DMS 273 (cell line): ENCODE results near the gene ARHGAP1.
A peak's percentile ranks its signal among the peaks of the same experiment; 100 is the strongest.

Experiments
- DNase-seq: peaks from one replicate; lab custom pipeline; 2025; ENCODE audit not compliant: unreplicated experiment; lab: John Stamatoyannopoulos, UW

ARHGAP1 gene

GRCh38 chr11:46695345-46696211, 4.8 kb downstream of the ARHGAP1 start:
- no peak for DNase-seq

- no peak for DNase-seq
Observed at GRCh38 chr11:46694607-46695006, 5.8 kb downstream of the ARHGAP1 start.

GRCh38 chr11:46694072-46694471, 6.3 kb downstream of the ARHGAP1 start:
- DNase-seq = peak; percentile 44

- no peak for DNase-seq
Observed at GRCh38 chr11:46693597-46694012, 6.8 kb downstream of the ARHGAP1 start.

GRCh38 chr11:46692450-46692849, 8.0 kb downstream of the ARHGAP1 start:
- no peak for DNase-seq

- no peak for DNase-seq
Observed at GRCh38 chr11:46690702-46691101, 9.7 kb downstream of the ARHGAP1 start.

GRCh38 chr11:46686886-46687795, 13.3 kb downstream of the ARHGAP1 start:
- DNase-seq = peak; percentile 74

GRCh38 chr11:46684367-46684766, 16.1 kb downstream of the ARHGAP1 start:
- DNase-seq = no peak

GRCh38 chr11:46682773-46683752, 17.4 kb downstream of the ARHGAP1 start:
- no peak for DNase-seq

GRCh38 chr11:46681814-46682213, 18.6 kb downstream of the ARHGAP1 start:
- DNase-seq = no peak

GRCh38 chr11:46680815-46681214, 19.6 kb downstream of the ARHGAP1 start:
- no peak for DNase-seq

- no peak for DNase-seq
Observed at GRCh38 chr11:46680164-46680760, 20.2 kb downstream of the ARHGAP1 start.

GRCh38 chr11:46679241-46680163, 20.9 kb downstream of the ARHGAP1 start:
- no peak for DNase-seq

- no peak for DNase-seq
Observed at GRCh38 chr11:46678741-46679130, 21.7 kb downstream of the ARHGAP1 start.

- peak; percentile 41 for DNase-seq
Observed at GRCh38 chr11:46677991-46678740, 22.3 kb downstream of the ARHGAP1 start.

GRCh38 chr11:46677169-46677568, 23.2 kb downstream of the ARHGAP1 start:
- no peak for DNase-seq

GRCh38 chr11:46676436-46677158, 23.8 kb downstream of the ARHGAP1 start:
- peak; percentile 19 for DNase-seq

GRCh38 chr11:46675949-46676348, 24.5 kb downstream of the ARHGAP1 start:
- no peak for DNase-seq
